ENCODE measurements around the gene MAPK1. TPM values are rescaled to one million over a fixed set of nuclear protein-coding genes. Genes with fewer than 3 reads are reported as not detected.

The MAPK1 gene
- total and polyA plus RNA-seq, 7 donors: 18.0 to 73.2 (median 44.1) TPM

GRCh38 chr22:21771631-21771976 lies 95.8 kb downstream of the MAPK1 start:
- TF ChIP-seq POLR2A (IDR thresholded peaks at IDR 0.05) (no peak), EP300 (IDR thresholded peaks at IDR 0.05) (no peak), CTCF (IDR thresholded peaks at IDR 0.05) (no peak), POLR2AphosphoS5 (IDR thresholded peaks at IDR 0.05) (no peak)
- intact Hi-C loops (cut with DNase I): no loop called here
- peaks cover 0 to 11% (median 3%) of the 10 kb centered on the region in 4 donors for H3K4me1 ChIP-seq
- H3K27ac ChIP-seq: no peak overlapping the region
- no peaks in the 10 kb centered on the region for H3K9me3 ChIP-seq
- peaks cover 27 to 68% (median 48%) of the 10 kb centered on the region in 4 donors for H3K36me3 ChIP-seq
- H3K4me3 ChIP-seq: no peak overlapping the region
- WGBS, 2 donors: 96 to 97% methylated on average over 4 of the region's 4 CpGs
- H3K27me3 ChIP-seq: no peaks in the 10 kb centered on the region
- DNase-seq: no peak

GRCh38 chr22:21768435-21768834 lies 99.0 kb downstream of the MAPK1 start:
- 67 to 97% methylated on average over 1 of the region's 1 CpG for WGBS, 2 donors
- Histone ChIP-seq H3K4me1 (no peaks in the 10 kb centered on the region), H3K27me3 (no peaks in the 10 kb centered on the region), H3K9me3 (no peaks in the 10 kb centered on the region), H3K27ac (no peak overlapping the region), H3K4me3 (no peak overlapping the region), H3K36me3 (peaks cover 30 to 96% (median 73%) of the 10 kb centered on the region in 4 donors)
- TF ChIP-seq POLR2AphosphoS5 (IDR thresholded peaks at IDR 0.05): no peak
- intact Hi-C loops (cut with DNase I): no loop called here
- no peak for DNase-seq

GRCh38 chr22:21766691-21767462 lies 100.6 kb downstream of the MAPK1 start:
- H3K4me1 ChIP-seq: no peaks in the 10 kb centered on the region
- H3K36me3 ChIP-seq: peaks cover 22 to 100% (median 77%) of the 10 kb centered on the region in 4 donors
- no peak overlapping the region for H3K4me3 ChIP-seq
- H3K27me3 ChIP-seq: no peaks in the 10 kb centered on the region
- no peaks in the 10 kb centered on the region for H3K9me3 ChIP-seq
- DNase-seq: no peak
- intact Hi-C loops (cut with DNase I): no loop called here
- 78 to 89% methylated on average over 15 of the region's 15 CpGs for WGBS, 2 donors
- no peak overlapping the region for H3K27ac ChIP-seq
- TF ChIP-seq CTCF (IDR thresholded peaks at IDR 0.05) (no peak), POLR2A (IDR thresholded peaks at IDR 0.05) (no peak), EP300 (IDR thresholded peaks at IDR 0.05) (no peak)

GRCh38 chr22:21765909-21766529 lies 101.4 kb downstream of the MAPK1 start:
- Histone ChIP-seq H3K9me3 (no peaks in the 10 kb centered on the region), H3K27ac (no peak overlapping the region), H3K4me1 (no peaks in the 10 kb centered on the region), H3K27me3 (no peaks in the 10 kb centered on the region), H3K36me3 (peaks cover 17 to 100% (median 74%) of the 10 kb centered on the region in 4 donors), H3K4me3 (no peak overlapping the region)
- intact Hi-C loops (cut with DNase I): no loop called here
- 89 to 95% methylated on average over 11 of the region's 11 CpGs for WGBS, 2 donors
- no peak for DNase-seq
- no peak for TF ChIP-seq POLR2AphosphoS5 (IDR thresholded peaks at IDR 0.05)

- Histone ChIP-seq H3K27ac (no peak overlapping the region), H3K27me3 (no peaks in the 10 kb centered on the region), H3K4me3 (no peak overlapping the region), H3K36me3 (peaks cover 17 to 100% (median 63%) of the 10 kb centered on the region in 4 donors), H3K4me1 (no peaks in the 10 kb centered on the region), H3K9me3 (no peaks in the 10 kb centered on the region)
- DNase-seq: no peak
- 83 to 92% methylated on average over 9 of the region's 9 CpGs for WGBS, 2 donors
- TF ChIP-seq POLR2AphosphoS5 (IDR thresholded peaks at IDR 0.05): no peak
- no peak for TF ChIP-seq POLR2A (IDR thresholded peaks at IDR 0.05)
- no peak for TF ChIP-seq EP300 (IDR thresholded peaks at IDR 0.05)
- no peak for TF ChIP-seq CTCF (IDR thresholded peaks at IDR 0.05)
- intact Hi-C loops (cut with DNase I): no loop called here
These were observed 103.2 kb downstream of the MAPK1 start for GRCh38 chr22:21764038-21764804.
